Measurements from ENCODE around the gene KIF26A. TPM values are rescaled to one million over a fixed set of nuclear protein-coding genes. Genes with fewer than 3 reads are reported as not detected.

Gene KIF26A
- total RNA-seq, 1 experiment from 2014 or later, result 3.1 TPM

DNA sequence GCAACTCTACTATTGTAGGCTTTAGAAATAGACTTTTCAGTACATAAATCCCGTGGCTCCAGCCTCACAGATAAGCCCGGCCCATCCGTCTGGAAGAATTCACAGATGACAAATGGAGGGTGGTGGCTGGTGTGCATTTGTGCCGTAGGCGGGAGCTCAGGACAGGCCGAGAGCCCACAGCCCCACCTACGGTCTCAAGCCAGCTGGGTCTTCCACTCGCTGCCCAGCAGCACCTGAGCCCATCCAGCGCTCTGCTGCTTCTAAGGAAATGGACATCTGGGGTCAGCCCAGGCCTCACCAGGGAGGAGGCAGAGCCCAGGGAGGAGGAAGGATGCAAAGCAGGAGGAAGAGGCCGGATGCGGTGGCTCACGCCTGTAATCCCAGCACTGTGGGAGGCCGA lies 72.8 kb downstream of the KIF26A start:
- H2AFZ ChIP-seq (ENCODE audit: low read length), result no peak overlapping the region
- intact Hi-C loops (cut with micrococcal nuclease), result no loop called here
- H3K79me2 ChIP-seq (ENCODE audit: low read length), result no peaks in the 10 kb centered on the region
- no peaks in the 10 kb centered on the region for H3F3A ChIP-seq (ENCODE audit: low read length, unreplicated experiment)
- H3K36me3 ChIP-seq (ENCODE audit: low read depth, low read length), result no peaks in the 10 kb centered on the region
- POLR2A ChIA-PET (ENCODE audit: unreplicated experiment), result no interaction called here
- H3K27me3 ChIP-seq (ENCODE audit: low read length), result peaks cover 16% of the 10 kb centered on the region
- BruUV-seq (replicated peaks), result no TSS peak
- no peak overlapping the region for H3K4me2 ChIP-seq (ENCODE audit: low read length)
- no peaks in the 10 kb centered on the region for H4K20me1 ChIP-seq (ENCODE audit: low read length)
- CTCF ChIA-PET, result no interaction called here
- H3K4me1 ChIP-seq (ENCODE audit: insufficient read depth, low read length), result no peaks in the 10 kb centered on the region
- TF ChIP-seq EZH2phosphoT487 (IDR thresholded peaks at IDR 0.05; ENCODE audit: borderline replicate concordance, low read length), result no peak
- TF ChIP-seq, protein P1, sequence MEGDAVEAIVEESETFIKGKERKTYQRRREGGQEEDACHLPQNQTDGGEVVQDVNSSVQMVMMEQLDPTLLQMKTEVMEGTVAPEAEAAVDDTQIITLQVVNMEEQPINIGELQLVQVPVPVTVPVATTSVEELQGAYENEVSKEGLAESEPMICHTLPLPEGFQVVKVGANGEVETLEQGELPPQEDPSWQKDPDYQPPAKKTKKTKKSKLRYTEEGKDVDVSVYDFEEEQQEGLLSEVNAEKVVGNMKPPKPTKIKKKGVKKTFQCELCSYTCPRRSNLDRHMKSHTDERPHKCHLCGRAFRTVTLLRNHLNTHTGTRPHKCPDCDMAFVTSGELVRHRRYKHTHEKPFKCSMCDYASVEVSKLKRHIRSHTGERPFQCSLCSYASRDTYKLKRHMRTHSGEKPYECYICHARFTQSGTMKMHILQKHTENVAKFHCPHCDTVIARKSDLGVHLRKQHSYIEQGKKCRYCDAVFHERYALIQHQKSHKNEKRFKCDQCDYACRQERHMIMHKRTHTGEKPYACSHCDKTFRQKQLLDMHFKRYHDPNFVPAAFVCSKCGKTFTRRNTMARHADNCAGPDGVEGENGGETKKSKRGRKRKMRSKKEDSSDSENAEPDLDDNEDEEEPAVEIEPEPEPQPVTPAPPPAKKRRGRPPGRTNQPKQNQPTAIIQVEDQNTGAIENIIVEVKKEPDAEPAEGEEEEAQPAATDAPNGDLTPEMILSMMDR (conservative IDR thresholded peaks at IDR 0.05; ENCODE audit: low read depth, low read length), result no peak
- no peak for TF ChIP-seq EZH2 (IDR thresholded peaks at IDR 0.05; ENCODE audit: low read length, unreplicated experiment)
- H3K4me3 ChIP-seq (ENCODE audit: low read length), result no peak overlapping the region
- DNase-seq, result no peak
- H3K9ac ChIP-seq (ENCODE audit: low read length), result no peak overlapping the region
- H3K9me3 ChIP-seq (ENCODE audit: low read length), result no peaks in the 10 kb centered on the region
- ATAC-seq, result no peak
- no peaks in the 10 kb centered on the region for H3K9me2 ChIP-seq (replicated peaks; ENCODE audit: low read length)
- no peak overlapping the region for H3K27ac ChIP-seq (ENCODE audit: low read length)

DNA sequence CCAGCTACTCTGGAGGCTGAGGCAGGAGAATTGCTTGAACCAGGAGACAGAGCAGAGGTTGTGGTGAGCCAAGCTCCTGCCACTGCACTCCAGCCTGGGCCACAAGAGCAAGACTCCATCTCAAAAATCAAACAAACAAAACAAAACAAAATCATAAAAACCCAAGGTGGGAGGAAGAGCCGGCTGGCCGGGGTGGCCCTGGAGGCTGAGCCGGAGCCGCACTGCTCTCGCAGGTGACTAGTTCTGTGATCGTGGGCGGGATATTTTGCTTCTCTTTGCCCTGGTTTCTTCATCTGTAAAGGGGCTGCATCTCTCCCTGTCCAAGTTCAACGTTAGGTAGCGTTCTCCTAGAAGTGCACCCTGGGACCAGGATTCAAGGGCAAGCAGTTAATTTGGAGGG lies 73.4 kb downstream of the KIF26A start:
- no peaks in the 10 kb centered on the region for H3K9me2 ChIP-seq (replicated peaks; ENCODE audit: low read length)
- H3K27ac ChIP-seq (ENCODE audit: low read length), result no peak overlapping the region
- H3K27me3 ChIP-seq (ENCODE audit: low read length), result peaks cover 16% of the 10 kb centered on the region
- no peaks in the 10 kb centered on the region for H3K4me1 ChIP-seq (ENCODE audit: insufficient read depth, low read length)
- DNase-seq (no peak), ATAC-seq (no peak)
- H3K9me3 ChIP-seq (ENCODE audit: low read length), result no peaks in the 10 kb centered on the region
- no peaks in the 10 kb centered on the region for H3F3A ChIP-seq (ENCODE audit: low read length, unreplicated experiment)
- POLR2A ChIA-PET (ENCODE audit: unreplicated experiment), result no interaction called here
- H3K4me3 ChIP-seq (ENCODE audit: low read length), result no peak overlapping the region
- H3K9ac ChIP-seq (ENCODE audit: low read length), result no peak overlapping the region
- no peak overlapping the region for H2AFZ ChIP-seq (ENCODE audit: low read length)
- CTCF ChIA-PET, result no interaction called here
- H3K79me2 ChIP-seq (ENCODE audit: low read length), result no peaks in the 10 kb centered on the region
- intact Hi-C loops (cut with micrococcal nuclease), result no loop called here
- H3K4me2 ChIP-seq (ENCODE audit: low read length), result no peak overlapping the region
- H4K20me1 ChIP-seq (ENCODE audit: low read length), result no peaks in the 10 kb centered on the region
- H3K36me3 ChIP-seq (ENCODE audit: low read depth, low read length), result no peaks in the 10 kb centered on the region
- TF ChIP-seq, protein P1 (conservative IDR thresholded peaks at IDR 0.05; ENCODE audit: low read depth, low read length), result no peak
- no peak for TF ChIP-seq EZH2phosphoT487 (IDR thresholded peaks at IDR 0.05; ENCODE audit: borderline replicate concordance, low read length)
- TF ChIP-seq EZH2 (IDR thresholded peaks at IDR 0.05; ENCODE audit: low read length, unreplicated experiment), result no peak
- no TSS peak for BruUV-seq (replicated peaks)

DNA sequence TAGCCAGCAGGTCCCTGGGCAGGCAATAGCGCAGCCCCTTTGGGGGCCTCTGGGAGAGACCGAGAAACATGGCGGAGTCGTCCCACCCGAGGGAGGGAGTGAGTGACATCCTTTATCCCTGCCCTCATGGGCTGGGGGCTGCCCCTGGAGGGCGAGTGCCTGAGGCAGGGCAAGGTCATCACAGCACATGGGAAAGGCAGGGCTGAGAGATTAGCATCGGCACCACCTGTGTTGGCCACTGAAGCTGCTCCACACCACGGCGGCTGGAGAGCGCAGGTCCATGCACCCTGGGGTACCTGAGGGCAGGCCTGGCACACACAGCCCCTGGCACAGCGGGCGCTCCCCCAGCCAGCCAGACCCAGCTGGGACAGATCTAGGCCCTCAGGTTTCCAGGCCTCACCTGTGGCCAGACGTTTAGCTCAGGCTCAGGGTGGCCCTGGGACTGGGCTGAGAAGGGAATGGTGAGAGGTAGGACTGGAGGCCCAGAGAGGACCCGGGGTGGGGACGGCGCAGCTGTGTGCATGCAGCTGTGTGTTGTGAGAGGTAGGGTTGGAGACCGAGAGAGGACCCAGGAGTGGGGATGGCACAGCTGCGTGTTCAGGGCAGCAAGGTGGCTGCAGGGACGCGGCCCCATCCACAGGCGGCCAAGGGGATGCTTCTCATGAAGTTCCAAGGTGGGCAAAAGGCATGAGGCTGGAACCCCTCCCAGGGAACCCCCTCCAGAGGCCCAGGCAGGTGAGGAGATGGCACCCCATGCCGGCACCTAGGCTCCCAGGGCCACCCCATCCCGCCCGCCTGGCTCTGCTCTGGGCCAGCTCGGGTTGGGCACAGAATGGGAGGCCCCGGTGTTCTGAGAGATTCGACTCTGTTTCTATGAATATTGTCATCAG lies 74.1 kb downstream of the KIF26A start:
- Histone ChIP-seq H3K9me3 (ENCODE audit: low read length) (no peaks in the 10 kb centered on the region), H3K4me3 (ENCODE audit: low read length) (no peak overlapping the region), H3K9me2 (replicated peaks; ENCODE audit: low read length) (no peaks in the 10 kb centered on the region), H3K27me3 (ENCODE audit: low read length) (peaks cover 16% of the 10 kb centered on the region), H3K36me3 (ENCODE audit: low read depth, low read length) (no peaks in the 10 kb centered on the region), H3K4me2 (ENCODE audit: low read length) (no peak overlapping the region), H3K27ac (ENCODE audit: low read length) (no peak overlapping the region), H3K4me1 (ENCODE audit: insufficient read depth, low read length) (no peaks in the 10 kb centered on the region), H3F3A (ENCODE audit: low read length, unreplicated experiment) (no peaks in the 10 kb centered on the region), H4K20me1 (ENCODE audit: low read length) (no peaks in the 10 kb centered on the region), H3K79me2 (ENCODE audit: low read length) (no peaks in the 10 kb centered on the region), H2AFZ (ENCODE audit: low read length) (no peak overlapping the region), H3K9ac (ENCODE audit: low read length) (no peak overlapping the region)
- ATAC-seq, result no peak
- BruUV-seq (replicated peaks), result no TSS peak
- no peak for DNase-seq
- TF ChIP-seq EZH2 (IDR thresholded peaks at IDR 0.05; ENCODE audit: low read length, unreplicated experiment), result no peak
- TF ChIP-seq, protein P1 (conservative IDR thresholded peaks at IDR 0.05; ENCODE audit: low read depth, low read length), result no peak
- TF ChIP-seq EZH2phosphoT487 (IDR thresholded peaks at IDR 0.05; ENCODE audit: borderline replicate concordance, low read length), result no peak
- POLR2A ChIA-PET (ENCODE audit: unreplicated experiment), result no interaction called here
- intact Hi-C loops (cut with micrococcal nuclease), result no loop called here
- CTCF ChIA-PET, result no interaction called here
